ENCODE results near the gene PPP1R12C.
"Not testable (repeated sequence)": the region's sequence is repeated elsewhere in the genome, so short reads cannot be mapped to it uniquely, and the experiment has no call there.

PPP1R12C gene

GRCh38 chr19:55076321-55076720 lies 41.1 kb downstream of the PPP1R12C start:
- DNase-seq (ENCODE audit: low read depth in 3 of 3, low spot score in 1 of 3), result no peak

- DNase-seq (ENCODE audit: low read depth in 3 of 3, low spot score in 1 of 3), result no peak
These were observed 42.0 kb downstream of the PPP1R12C start, which contains the start of gene EPS8L1 for GRCh38 chr19:55075371-55075998. Gene EPS8L1 (plus strand): TSS chr19:55075869. CDS start chr19:55076445, 576 bp downstream.

DNA sequence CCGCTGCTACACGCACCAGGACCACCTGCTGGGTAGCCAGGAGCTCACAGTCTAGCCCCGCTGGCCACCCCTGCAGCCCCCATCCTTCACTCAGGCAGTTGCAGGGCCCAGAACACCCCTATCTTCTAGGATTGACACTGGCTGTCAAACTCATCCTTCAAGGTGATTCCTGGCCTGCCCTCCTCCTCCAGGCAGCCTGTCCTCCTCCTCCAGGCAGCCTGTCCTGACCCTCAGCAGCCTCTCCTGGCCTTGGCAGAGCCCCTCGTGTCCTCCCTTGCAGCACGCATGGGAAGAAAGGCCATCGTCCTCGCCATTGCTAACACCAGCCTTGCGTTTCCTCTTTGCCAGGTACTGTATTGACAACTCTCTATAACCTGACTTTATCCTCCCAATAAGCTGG lies 45.5 kb downstream of the PPP1R12C start:
- no peak for DNase-seq (ENCODE audit: low read depth in 3 of 3, low spot score in 1 of 3)

DNA sequence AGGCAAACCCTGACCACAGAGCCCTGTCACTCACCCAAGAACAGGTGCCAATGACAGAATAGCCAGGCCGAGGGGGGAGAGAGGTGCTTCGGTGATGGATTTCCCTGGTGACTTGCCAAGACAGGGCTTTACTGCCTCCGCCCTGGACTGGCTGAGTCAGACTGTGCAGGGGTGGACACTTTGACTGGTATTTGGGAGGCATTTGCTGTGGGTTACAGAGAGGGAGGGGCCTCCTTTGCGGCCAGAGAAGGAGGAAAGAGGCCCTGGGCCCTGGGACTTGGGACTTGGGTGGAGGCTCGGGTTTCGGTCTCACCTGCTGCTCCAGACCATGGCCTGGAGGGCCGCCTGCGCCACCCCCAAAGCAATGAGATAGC lies 46.3 kb downstream of the PPP1R12C start:
- no peak for DNase-seq (ENCODE audit: low read depth in 3 of 3, low spot score in 1 of 3)

- DNase-seq (ENCODE audit: low read depth in 3 of 3, low spot score in 1 of 3), result no peak
These were observed 46.8 kb downstream of the PPP1R12C start for GRCh38 chr19:55070466-55071128.

- no peak for DNase-seq (ENCODE audit: low read depth in 3 of 3, low spot score in 1 of 3)
These were observed 47.6 kb downstream of the PPP1R12C start for GRCh38 chr19:55069865-55070197.

DNA sequence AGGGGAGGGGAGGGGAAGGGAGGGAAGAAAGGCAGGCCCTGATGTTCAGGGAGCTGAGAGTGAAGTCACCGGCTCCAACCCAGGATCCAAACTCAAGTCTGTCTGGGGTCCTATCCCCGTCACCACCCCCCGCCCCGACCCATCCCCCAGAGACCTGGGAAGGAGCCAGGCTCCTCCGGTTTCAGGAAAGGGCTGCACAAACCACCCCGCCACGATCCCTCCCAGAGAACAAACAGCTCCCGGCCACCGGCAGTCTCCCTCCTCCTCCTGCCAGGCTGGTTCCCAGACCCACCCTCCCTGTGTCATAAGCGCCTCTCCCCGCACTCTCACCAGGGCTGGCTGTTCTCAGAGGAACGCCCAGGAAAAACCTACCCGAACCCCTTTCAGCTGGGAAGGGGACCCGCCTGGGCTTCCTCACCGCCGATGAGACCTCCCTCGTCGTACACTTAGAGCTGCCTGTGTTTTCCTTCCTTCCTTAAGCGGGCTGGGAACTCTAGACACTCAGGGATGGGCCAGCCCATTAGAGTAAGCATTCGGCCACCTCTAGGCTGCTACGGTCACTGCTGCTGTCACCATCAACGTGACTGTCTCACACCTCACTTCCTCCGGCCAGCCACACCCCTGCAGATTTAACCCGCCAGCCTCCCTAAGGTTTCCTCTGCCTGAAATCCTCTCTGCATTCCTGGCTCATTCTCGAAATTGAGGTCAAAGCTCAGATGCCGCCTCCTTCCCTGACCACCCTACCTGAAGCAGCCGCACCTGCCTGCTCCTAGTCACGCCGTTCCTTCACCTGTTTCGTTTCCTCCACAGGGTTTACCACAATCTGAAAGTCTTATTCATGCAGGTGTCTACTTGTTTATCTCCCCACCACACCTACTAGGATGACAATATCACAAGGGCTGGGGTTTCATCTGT lies 48.2 kb downstream of the PPP1R12C start:
- DNase-seq (ENCODE audit: low read depth in 3 of 3, low spot score in 1 of 3), result no peak

DNA sequence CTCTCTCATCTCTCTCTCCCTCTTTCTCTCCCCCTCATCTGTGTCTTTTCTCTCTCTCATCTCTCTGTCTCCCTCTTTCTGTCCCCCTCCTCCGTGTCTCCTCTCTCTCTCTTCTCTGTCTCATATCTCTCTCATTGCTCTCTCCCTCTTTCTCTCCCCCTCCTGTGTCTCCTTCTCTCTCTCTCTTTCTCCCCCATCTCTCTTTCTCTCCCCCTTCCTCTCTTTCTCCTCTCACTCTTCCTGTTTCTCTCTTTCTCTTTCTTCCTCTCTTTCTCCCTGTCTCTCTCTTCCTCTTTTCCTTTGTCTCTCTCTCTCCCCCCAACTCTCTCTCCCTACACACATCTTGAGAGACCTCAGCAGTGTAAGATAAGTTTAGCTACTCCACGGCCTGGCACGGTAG lies 49.6 kb downstream of the PPP1R12C start:
- no peak for DNase-seq (ENCODE audit: low read depth in 3 of 3, low spot score in 1 of 3)

DNA sequence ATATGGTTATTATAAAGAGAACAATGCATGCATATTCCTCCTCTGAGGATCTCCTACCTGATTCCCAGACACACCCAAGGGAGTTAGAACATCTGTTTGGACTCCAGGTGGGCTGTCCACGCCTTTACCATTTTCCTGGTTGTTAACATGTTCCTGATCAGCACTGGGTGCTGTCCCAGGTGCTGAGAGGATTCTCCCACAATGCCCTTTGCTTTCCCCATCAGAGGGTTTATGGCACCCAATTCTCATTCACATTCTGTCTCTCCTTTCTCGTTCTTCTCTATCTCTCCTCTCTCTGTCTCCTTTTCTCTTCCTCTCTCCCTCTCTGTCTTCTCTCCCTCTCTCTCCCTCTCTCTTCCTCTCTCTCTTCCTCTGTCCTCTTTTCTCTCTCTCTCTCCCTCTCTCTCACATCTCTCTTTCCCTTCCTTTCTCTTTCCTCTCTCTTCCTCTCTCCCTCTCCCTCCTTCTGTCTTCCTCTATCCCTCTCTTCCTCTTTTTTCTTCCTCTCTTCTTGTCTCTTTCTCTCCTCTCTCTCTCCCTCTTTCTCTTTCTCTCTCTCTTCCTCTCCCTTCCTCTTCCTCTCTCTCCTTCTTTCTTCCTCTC lies 51.2 kb downstream of the PPP1R12C start:
- DNase-seq (ENCODE audit: low read depth in 3 of 3, low spot score in 1 of 3), result no peak

DNA sequence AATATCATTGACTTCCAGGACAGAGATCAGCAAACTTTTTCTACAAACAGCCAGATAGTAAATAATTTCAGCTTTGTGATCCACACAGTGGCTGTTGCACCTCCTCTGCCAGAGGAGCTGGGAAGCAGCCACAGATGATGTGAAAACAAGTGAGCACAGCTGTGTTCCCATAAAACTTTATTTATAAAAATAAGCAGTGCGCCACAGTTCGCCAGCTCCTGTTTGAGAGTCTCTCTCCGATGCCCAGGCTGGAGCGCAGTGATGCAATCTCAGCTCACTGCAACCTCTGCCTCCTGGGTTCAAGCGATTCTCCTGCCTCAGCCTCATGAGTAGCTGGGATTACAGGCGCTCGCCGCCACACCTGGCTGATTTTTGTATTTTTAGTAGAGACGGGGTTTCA lies 51.9 kb downstream of the PPP1R12C start:
- not testable (repeated sequence) for DNase-seq (ENCODE audit: low read depth in 3 of 3, low spot score in 1 of 3)

DNA sequence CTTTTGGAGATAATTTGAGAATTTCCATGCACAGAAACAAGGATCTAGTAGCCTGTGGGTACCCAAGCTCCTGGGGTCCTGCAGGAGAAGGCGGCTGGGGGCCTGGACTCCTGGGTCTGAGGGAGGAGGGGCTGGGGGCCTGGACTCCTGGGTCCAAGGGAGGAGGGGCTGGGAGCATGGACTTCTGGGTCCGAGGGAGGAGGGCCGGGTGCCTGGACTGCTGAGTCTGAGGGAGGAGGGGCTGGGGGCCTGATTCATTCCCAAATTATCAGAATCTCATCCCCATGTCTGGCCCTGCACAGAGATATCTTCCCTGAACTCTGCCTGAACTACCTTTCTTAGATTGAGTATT lies 54.0 kb downstream of the PPP1R12C start:
- no peak for DNase-seq (ENCODE audit: low read depth in 3 of 3, low spot score in 1 of 3)

DNA sequence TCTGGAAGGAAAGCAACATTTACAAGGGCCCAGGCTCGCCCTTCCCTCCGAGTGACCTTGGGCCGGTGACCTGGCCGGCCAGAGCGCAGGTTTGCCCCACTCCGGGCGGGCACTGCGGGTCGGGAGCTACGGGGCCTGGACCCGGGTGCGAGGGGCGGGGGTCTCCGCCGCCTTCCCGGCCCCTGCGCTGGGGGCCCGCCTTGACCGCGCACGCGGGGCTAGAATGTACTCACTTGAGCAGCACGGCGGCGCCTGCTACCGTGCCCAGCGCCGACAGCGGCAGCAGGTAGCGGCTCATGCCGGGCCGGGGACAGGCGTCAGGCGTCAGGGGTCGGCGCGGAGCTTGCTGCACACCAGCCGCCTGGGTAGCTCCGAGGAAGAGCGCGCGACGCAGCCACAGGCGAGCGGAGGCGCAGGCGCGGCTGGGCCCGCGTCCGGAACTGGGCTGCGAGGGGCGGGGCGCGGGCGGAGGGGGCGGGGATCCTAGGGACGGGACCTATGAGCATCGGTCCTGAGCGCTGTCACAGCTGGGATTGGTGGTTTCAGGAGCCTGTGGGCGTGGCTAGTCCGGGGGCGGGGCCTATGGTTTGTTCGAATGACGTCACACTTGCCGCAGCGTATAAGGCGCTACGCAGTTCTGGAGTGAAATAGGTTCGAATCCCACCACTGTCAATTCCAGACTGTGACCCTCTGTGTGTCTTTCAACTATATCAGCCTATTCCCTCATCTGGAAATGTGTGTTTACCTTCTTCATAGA lies 54.5 kb downstream of the PPP1R12C start, which contains the start of gene RDH13:
RDH13 (minus strand) TSS at position 414 of the 757 bp plus-strand sequence; CDS start at position 298, 116 bp downstream.
- peak; percentile 94 to 100 (median 96) for DNase-seq (ENCODE audit: low read depth in 3 of 3, low spot score in 1 of 3)

GRCh38 chr19:55060287-55060686 lies 57.1 kb downstream of the PPP1R12C start:
- not testable (repeated sequence) for DNase-seq (ENCODE audit: low read depth in 3 of 3, low spot score in 1 of 3)

DNA sequence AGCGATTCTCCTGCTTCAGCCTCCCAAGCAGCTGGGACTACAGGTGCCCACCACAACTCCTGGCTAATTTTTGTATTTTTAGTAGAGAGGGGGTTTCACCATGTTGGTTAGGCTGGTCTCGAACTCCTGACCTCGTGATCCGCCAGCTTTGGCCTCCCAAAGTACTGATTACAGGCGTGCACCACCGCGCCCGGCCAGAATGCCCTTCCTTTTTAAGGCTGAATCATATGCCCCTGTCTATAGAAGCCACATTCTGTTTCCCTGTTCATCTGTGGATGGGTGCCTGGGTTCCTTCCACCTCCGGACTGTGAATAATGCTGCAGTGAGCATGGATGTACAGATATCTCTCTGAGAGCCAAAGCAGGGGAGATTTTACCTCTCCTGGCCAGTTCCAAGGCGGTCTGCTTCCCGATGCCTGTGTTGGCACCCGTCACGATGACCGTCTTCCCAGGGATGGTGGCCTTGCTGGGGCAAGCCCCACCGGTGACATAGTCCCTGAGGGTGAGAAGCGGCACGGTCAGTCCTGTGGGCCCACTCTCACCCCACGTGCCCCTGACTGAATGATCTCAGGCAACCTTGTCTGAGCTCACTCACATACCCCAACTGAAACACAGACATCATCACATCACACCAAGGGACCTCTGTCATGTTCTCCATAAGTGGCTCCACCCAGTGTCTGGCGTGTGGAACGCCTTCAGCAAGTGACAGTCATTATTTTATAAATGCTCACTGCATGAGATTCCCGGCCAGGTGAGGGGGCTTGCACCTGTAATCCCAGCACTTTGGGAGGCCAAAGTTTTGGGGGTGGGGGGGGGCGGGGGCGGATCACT lies 58.4 kb downstream of the PPP1R12C start:
- no peak for DNase-seq (ENCODE audit: low read depth in 3 of 3, low spot score in 1 of 3)

GRCh38 chr19:55056827-55057226 lies 60.6 kb downstream of the PPP1R12C start:
- no peak for DNase-seq (ENCODE audit: low read depth in 3 of 3, low spot score in 1 of 3)

DNA sequence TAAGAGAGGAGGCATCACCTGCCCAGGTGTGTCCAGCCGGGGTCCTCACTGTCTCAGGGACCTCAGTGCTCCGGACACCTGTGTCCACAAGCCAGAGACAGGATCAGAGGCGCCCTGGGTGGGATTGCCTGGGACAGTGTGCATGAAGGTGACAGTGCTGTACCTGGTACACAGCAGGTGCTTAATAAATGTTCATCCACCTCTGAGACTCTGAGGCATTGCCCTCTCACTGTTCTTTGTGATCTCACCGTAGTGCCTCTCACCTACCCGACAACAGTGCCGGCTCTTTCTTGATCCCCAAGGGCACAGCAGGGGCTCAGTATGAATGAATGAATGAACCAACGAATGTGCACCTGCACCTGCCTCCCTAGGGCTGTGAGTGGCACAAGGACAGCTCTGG lies 63.7 kb downstream of the PPP1R12C start:
- no peak for DNase-seq (ENCODE audit: low read depth in 3 of 3, low spot score in 1 of 3)

GRCh38 chr19:55050749-55051532 lies 66.5 kb downstream of the PPP1R12C start:
- DNase-seq (ENCODE audit: low read depth in 3 of 3, low spot score in 1 of 3), result no peak

DNA sequence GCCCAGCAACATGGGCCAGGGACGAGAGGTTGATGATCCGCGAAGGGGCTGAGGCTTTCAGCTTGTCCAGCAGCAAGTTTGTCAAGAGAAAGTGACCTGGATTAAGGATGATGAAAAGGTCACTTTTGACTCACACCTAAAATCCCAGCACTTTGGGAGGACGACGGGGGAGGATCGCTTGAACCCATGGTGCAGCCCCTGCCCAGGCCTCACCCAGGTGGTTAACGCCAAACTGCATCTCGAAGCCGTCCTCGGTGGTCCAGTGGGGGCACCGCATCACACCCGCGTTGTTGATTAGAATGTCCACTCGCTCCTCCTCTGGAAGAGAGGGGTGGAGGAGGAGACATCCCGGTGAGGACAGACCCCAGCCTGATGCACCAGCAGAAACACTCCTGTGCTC lies 69.0 kb downstream of the PPP1R12C start:
- no peak for DNase-seq (ENCODE audit: low read depth in 3 of 3, low spot score in 1 of 3)

- no peak for DNase-seq (ENCODE audit: low read depth in 3 of 3, low spot score in 1 of 3)
These were observed 69.5 kb downstream of the PPP1R12C start for GRCh38 chr19:55047951-55048350.

Measured in stimulated activated CD4-positive, alpha-beta T cell treated with anti-CD3 and anti-CD28 coated beads, TNF-alpha, amount 100 ng/mL, for 1 hour (primary cell).